Measurements from ENCODE around the gene FRMD4A.
"Not testable (repeated sequence)": the region's sequence is repeated elsewhere in the genome, so short reads cannot be mapped to it uniquely, and the experiment has no call there.

FRMD4A gene

GRCh38 chr10:13930120-13930519, 400.6 kb downstream of the FRMD4A start:
- in situ Hi-C loops (cut with HindIII; ENCODE audit: low sequenced_read_pairs): no loop called here

GRCh38 chr10:13928451-13928850, 402.3 kb downstream of the FRMD4A start:
- in situ Hi-C loops (cut with HindIII; ENCODE audit: low sequenced_read_pairs): no loop called here

- in situ Hi-C loops (cut with HindIII; ENCODE audit: low sequenced_read_pairs): no loop called here
Measured at GRCh38 chr10:13925971-13926780, 404.5 kb downstream of the FRMD4A start.

- in situ Hi-C loops (cut with HindIII; ENCODE audit: low sequenced_read_pairs): no loop called here
Measured at GRCh38 chr10:13924040-13924725, 406.5 kb downstream of the FRMD4A start.

GRCh38 chr10:13922586-13922985, 408.1 kb downstream of the FRMD4A start:
- in situ Hi-C loops (cut with HindIII; ENCODE audit: low sequenced_read_pairs): no loop called here

- in situ Hi-C loops (cut with HindIII; ENCODE audit: low sequenced_read_pairs): no loop called here
Measured at GRCh38 chr10:13921941-13922340, 408.8 kb downstream of the FRMD4A start.

- in situ Hi-C loops (cut with HindIII; ENCODE audit: low sequenced_read_pairs): not testable (repeated sequence)
Measured at GRCh38 chr10:13921131-13921530, 409.6 kb downstream of the FRMD4A start.

GRCh38 chr10:13920465-13920864, 410.3 kb downstream of the FRMD4A start:
- in situ Hi-C loops (cut with HindIII; ENCODE audit: low sequenced_read_pairs): no loop called here

GRCh38 chr10:13920031-13920430, 410.7 kb downstream of the FRMD4A start:
- in situ Hi-C loops (cut with HindIII; ENCODE audit: low sequenced_read_pairs): no loop called here

GRCh38 chr10:13917791-13918190, 412.9 kb downstream of the FRMD4A start:
- in situ Hi-C loops (cut with HindIII; ENCODE audit: low sequenced_read_pairs): no loop called here

- in situ Hi-C loops (cut with HindIII; ENCODE audit: low sequenced_read_pairs): no loop called here
Measured at GRCh38 chr10:13916384-13916947, 414.3 kb downstream of the FRMD4A start.

- in situ Hi-C loops (cut with HindIII; ENCODE audit: low sequenced_read_pairs): no loop called here
Measured at GRCh38 chr10:13915710-13916109, 415.0 kb downstream of the FRMD4A start.

GRCh38 chr10:13913897-13914296, 416.8 kb downstream of the FRMD4A start:
- in situ Hi-C loops (cut with HindIII; ENCODE audit: low sequenced_read_pairs): no loop called here

GRCh38 chr10:13911821-13912520, 418.8 kb downstream of the FRMD4A start:
- in situ Hi-C loops (cut with HindIII; ENCODE audit: low sequenced_read_pairs): no loop called here

GRCh38 chr10:13909516-13910258, 421.0 kb downstream of the FRMD4A start:
- in situ Hi-C loops (cut with HindIII; ENCODE audit: low sequenced_read_pairs): no loop called here

GRCh38 chr10:13908475-13908874, 422.2 kb downstream of the FRMD4A start:
- in situ Hi-C loops (cut with HindIII; ENCODE audit: low sequenced_read_pairs): no loop called here

GRCh38 chr10:13907570-13907969, 423.2 kb downstream of the FRMD4A start:
- in situ Hi-C loops (cut with HindIII; ENCODE audit: low sequenced_read_pairs): no loop called here

GRCh38 chr10:13905281-13905680, 425.4 kb downstream of the FRMD4A start:
- in situ Hi-C loops (cut with HindIII; ENCODE audit: low sequenced_read_pairs): no loop called here

GRCh38 chr10:13904064-13904463, 426.7 kb downstream of the FRMD4A start:
- in situ Hi-C loops (cut with HindIII; ENCODE audit: low sequenced_read_pairs): no loop called here

- in situ Hi-C loops (cut with HindIII; ENCODE audit: low sequenced_read_pairs): no loop called here
Measured at GRCh38 chr10:13902868-13903587, 427.7 kb downstream of the FRMD4A start.
